Amniotic stem cell (primary cell): ENCODE data around the gene FAT4.

ENCODE experiments used
- DNase-seq: peaks from one replicate; lab custom pipeline; 2025; lab: John Stamatoyannopoulos, UW

Gene FAT4

GRCh38 chr4:125314676-125315575 lies at the start of gene FAT4:
TSS of gene FAT4 (plus strand) at chr4:125314955. CDS start at chr4:125316412, 1,457 bp downstream.
- DNase-seq, result peak; percentile 94

- no peak for DNase-seq
Observed at GRCh38 chr4:125265846-125266245, 48.9 kb upstream of the FAT4 start.

GRCh38 chr4:125266901-125267604 lies 47.7 kb upstream of the FAT4 start:
- DNase-seq, result peak; percentile 27

- no peak for DNase-seq
Observed at GRCh38 chr4:125267630-125268029, 47.1 kb upstream of the FAT4 start.

GRCh38 chr4:125268068-125268755 lies 46.5 kb upstream of the FAT4 start:
- no peak for DNase-seq

GRCh38 chr4:125276811-125277210 lies 37.9 kb upstream of the FAT4 start:
- no peak for DNase-seq

- no peak for DNase-seq
Observed at GRCh38 chr4:125277790-125278189, 37.0 kb upstream of the FAT4 start.

GRCh38 chr4:125280892-125281403 lies 33.8 kb upstream of the FAT4 start:
- DNase-seq, result no peak

GRCh38 chr4:125283707-125284279 lies 31.0 kb upstream of the FAT4 start:
- no peak for DNase-seq

- DNase-seq, result no peak
Observed at GRCh38 chr4:125297116-125297515, 17.6 kb upstream of the FAT4 start.

GRCh38 chr4:125303058-125303457 lies 11.7 kb upstream of the FAT4 start:
- DNase-seq, result peak; percentile 8

GRCh38 chr4:125303821-125304220 lies 10.9 kb upstream of the FAT4 start:
- DNase-seq, result no peak

GRCh38 chr4:125306112-125306511 lies 8.6 kb upstream of the FAT4 start:
- DNase-seq, result no peak

- DNase-seq, result no peak
Observed at GRCh38 chr4:125306533-125306932, 8.2 kb upstream of the FAT4 start.

- DNase-seq, result no peak
Observed at GRCh38 chr4:125311503-125311902, 3.3 kb upstream of the FAT4 start.

GRCh38 chr4:125313497-125313896 lies 1.3 kb upstream of the FAT4 start:
- peak; percentile 81 for DNase-seq

- DNase-seq, result no peak
Observed at GRCh38 chr4:125313989-125314667, 627 bp upstream of the FAT4 start.

GRCh38 chr4:125315576-125316400 lies 1.0 kb downstream of the FAT4 start:
- peak; percentile 53 for DNase-seq

- no peak for DNase-seq
Observed at GRCh38 chr4:125316401-125316790, 1.6 kb downstream of the FAT4 start.

GRCh38 chr4:125316791-125317524 lies 2.2 kb downstream of the FAT4 start:
- DNase-seq, result no peak
